Ureter (tissue), 1 donor: ENCODE measurements around the gene SH3RF3. TPM values are rescaled to one million over a fixed set of nuclear protein-coding genes. Genes with fewer than 3 reads are reported as not detected.

Experiments
- DNase-seq: peaks from one replicate; pipeline ENCODE4 v3.0.0-alpha.2; 2020; ENCODE audit warnings: low spot score
- total RNA-seq: library from RNA; stranded (reverse); gene quantifications from one replicate; pipeline ENCODE4 v1.2.4, GENCODE V29; 2023
- donor health status: DM: yes; HTN: yes; CAD: no.

Gene SH3RF3
- total RNA-seq, 1 donor from 2014 or later: 8.0 TPM

DNA sequence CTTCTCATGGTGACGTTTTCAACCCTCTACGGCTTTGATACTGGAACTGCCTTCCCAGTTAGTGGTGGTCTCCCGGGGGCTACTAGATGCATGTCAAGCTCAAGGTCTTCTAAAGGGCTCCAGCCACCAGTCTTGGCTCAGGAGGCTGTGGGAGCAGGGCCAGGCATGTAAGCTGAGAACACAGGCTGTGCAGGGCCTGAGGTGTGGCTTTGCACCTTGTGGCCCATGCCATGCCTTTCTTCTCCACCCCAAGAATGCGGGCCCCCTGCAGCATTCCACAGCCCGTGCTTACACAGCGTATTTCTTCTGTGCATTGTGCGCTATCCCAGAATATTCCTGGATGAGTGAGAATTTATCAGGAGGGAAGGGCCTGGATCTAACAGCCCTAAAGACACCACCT, 339.9 kb downstream of the SH3RF3 start:
- no peak for DNase-seq

GRCh38 chr2:109471658-109472057, 342.7 kb downstream of the SH3RF3 start:
- DNase-seq: no peak

DNA sequence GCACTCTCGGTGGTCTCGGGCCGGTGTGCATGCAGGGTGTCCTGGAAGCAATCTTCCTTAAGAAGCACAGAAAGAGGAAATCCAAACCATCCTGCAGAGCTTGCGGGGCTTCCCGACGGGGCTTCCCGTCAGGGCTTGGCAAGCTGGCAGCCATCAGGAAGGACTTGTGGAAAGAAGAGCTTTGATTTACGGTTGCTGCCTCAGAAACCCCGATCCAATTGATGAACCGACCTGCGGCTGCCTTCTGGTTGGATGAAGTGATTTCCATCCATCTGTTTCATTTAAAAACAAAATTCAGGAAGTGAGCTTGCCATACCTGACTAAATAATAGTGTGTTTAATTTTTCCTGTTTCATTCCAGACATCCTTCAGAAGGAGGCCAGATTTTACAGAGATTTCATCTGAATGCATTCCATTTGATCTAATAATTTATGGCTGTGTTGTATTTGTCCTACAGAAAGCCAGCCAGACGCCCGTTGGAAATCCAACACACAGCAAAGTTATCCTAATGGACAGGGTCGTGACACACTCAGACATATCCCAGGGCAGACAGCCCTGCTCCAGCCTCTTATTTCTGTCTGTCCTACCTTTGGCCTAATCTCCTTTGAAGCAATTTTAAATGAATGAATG, 343.4 kb downstream of the SH3RF3 start:
- DNase-seq: no peak

DNA sequence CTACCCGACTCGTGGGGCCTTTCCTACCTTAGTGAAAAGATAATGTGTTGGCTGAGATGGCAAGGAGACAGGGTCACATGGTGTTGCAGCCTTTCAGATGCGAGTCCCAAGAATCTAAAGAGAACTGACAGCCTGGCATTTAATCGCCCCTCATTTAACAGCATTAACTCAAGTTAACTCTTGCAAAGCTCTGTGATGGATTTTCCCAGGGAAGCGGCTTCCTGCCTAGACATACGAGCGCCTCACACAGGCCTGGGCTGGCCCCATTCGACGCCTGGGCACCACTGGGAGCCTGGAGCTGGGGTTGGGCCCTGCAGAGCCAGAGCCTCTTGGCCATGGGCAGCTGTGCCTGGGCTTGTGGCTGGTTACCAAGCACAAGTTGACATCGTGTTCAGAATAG, 344.0 kb downstream of the SH3RF3 start:
- no peak for DNase-seq

DNA sequence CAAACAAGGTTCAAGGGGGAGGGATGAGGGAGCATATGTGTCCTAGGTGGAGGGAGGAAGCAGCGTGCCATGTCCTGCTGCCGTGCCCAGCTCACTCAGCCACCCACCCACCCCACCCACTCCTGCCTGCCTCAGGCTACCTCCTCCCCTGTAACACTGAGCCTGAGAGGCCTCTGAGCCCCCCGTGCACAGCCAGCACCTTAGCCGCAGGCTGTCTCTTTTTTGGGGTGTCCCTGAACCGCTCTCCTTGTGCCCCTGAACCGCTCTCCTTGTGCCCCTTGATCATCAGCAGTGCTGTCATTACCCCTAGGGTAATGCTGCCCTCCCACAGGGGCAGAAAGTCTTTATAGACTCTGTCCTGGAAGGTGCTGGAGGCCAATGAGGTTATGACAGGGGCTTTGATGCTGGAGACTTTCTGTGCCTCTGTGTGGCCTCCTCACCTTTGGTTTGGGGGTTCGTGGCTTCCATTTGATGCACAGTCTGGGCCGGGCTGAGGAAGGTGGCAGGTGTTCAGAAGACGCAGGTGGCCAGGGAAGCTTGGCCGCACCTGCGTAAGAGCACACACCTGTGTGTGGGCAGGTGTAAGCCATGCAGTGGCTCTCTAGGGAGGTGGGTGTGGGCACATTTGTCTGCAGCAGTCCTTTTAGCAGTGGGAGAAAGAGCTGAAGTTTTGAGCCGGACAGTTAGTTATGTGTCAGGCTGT, 344.8 kb downstream of the SH3RF3 start:
- DNase-seq: no peak

- no peak for DNase-seq
Measured at GRCh38 chr2:109474319-109474825, 345.4 kb downstream of the SH3RF3 start.

DNA sequence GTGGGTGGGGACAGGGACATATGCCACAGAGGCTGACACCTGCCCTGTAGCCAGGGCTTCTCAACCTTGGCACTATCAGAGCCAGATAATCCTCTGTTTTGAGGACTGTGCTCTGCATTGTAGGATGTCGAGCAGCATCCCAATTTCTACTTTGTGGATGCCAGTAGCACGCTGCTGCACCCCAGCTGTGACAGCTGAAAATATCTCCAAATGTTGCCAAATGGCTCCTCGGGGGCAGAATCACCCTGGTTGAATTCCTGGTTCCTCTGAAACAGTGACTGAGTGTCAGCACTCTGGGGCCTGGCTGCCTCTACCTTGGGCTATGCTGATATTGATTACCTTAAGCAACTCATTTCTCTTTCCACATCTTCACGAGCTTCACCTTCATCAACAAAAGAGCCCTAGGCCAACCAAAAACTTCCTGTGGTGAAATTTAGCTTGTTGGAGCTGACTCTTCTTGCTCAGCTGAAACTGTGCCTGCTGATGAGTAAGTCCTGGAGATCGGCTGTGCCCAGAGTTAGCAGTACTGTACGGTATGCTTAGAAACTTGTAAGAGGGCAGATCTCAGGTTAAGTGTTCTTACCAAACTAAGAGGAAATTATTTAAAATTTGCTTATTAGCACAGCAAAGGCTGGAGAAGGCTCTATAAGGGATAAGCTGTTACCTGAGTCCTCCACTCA, 346.7 kb downstream of the SH3RF3 start:
- no peak for DNase-seq

- DNase-seq: no peak
Measured at GRCh38 chr2:109476641-109477441, 347.8 kb downstream of the SH3RF3 start.

DNA sequence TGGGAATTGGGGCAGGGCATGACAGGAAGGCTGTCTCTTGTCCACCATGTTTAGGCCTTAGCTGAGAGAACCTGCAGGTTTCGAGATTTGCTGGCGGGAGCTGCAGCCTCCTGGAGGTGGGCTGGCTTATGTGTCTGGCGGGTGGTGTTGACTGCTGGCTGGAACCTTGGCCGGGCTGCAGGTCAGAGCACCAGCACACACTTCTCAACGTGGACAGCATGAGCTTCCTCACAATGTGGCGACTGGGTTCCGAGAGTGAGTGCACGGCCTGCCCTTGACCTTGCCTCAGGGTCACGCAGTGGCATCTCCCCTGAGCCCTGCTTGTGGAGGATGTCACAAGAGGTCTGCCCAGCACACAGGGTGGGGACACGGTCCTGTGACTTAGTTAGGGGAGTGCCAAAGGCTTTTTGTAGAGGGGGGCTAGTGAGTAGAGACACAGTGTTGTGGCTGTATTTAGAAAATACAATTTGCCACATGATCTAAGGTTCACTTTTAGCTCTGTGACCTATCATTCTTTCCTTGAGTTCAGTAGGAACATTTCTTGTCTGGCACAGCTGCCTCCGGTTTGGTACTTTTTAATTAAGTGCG, 350.0 kb downstream of the SH3RF3 start:
- DNase-seq: no peak

- no peak for DNase-seq
Measured at GRCh38 chr2:109479804-109480203, 350.8 kb downstream of the SH3RF3 start.

GRCh38 chr2:109480486-109481195, 351.6 kb downstream of the SH3RF3 start:
- DNase-seq: no peak

- DNase-seq: no peak
Measured at GRCh38 chr2:109481196-109481555, 352.2 kb downstream of the SH3RF3 start.

DNA sequence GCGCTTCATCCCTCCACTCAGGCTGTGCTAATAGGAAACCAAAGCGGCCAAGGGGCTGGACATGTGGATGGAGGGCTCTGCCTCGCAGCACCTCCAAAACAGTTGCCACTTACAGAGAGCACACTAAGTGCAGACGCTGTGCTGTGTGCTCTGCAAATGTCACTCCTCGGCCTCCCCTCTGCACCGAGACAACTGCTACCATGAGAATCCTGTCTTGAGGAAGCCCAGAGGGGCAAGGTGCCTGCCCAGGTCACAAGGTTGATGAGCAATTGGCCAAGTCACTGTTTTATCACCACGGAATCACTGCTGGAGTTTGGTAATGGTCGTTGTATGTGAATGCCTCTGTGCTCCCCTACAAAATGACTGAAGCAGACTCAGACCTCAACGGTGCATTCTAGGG, 352.6 kb downstream of the SH3RF3 start:
- DNase-seq: no peak

GRCh38 chr2:109482361-109482861, 353.4 kb downstream of the SH3RF3 start:
- DNase-seq: no peak

GRCh38 chr2:109486711-109487535, 357.9 kb downstream of the SH3RF3 start:
- DNase-seq: no peak

DNA sequence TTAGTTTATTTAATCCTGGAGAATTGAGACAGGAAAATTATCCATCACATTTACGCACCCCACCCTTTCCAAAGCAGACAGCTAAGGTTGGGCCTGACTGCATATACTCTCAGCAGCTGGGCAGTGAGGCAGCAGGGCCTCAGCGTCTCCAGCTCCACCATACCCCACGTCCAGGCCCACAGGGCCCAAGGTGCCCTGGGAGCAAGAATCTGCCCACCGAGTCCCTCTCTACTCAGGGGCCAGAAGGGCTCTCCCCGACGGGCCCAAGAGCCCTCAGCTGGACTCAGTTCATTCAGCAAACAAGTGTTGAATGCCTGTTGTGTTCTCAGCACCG, 358.5 kb downstream of the SH3RF3 start:
- no peak for DNase-seq

- DNase-seq: no peak
Measured at GRCh38 chr2:109487871-109488655, 359.1 kb downstream of the SH3RF3 start.

GRCh38 chr2:109489296-109489695, 360.3 kb downstream of the SH3RF3 start:
- DNase-seq: no peak
